K562 (cell line): Measurements from ENCODE around the gene MRNIP. TPM values are rescaled to one million over a fixed set of nuclear protein-coding genes. Genes with fewer than 3 reads are reported as not detected.
A peak's percentile ranks its signal among the peaks of the same experiment; 100 is the strongest.

Source experiments
- TEAD1 ChIP-seq, 2 experiments: fragments of 450-650 bp in 1 of 2; sonication (generic) in 1 of 2; formaldehyde crosslinking; IDR thresholded peaks; 2 replicates each; pipeline versions ENCODE4 v1.4.0 to v1.8.0; 2020 to 2022; ENCODE audit warnings: mild to moderate bottlenecking in 2 of 2, missing genetic modification reagents in 1 of 2
- ZNF239 ChIP-seq: fragments of 250-450 bp; sonication (Bioruptor Pico); IDR thresholded peaks from 2 replicates; pipeline ENCODE4 v1.4.0; 2020; ENCODE audit warnings: mild to moderate bottlenecking
- polyA plus RNA-seq, 8 experiments: library from polyadenylated mRNA; depleted of rRNA in 4 of 8; stranded (reverse) in 5 of 8; unstranded in 3 of 8; fragments of >200 nt; fragmentation: Nextera tagmentation in 2 of 8; fragmentation: Illumina TruSeq in 1 of 8; extraction: Ambion mirVana in 2 of 8; extraction: Trizol in 1 of 8; gene quantifications; 2 replicates each; pipeline versions ENCODE4 v1.2.1 to v1.2.3, GENCODE V29; 2011 to 2014; ENCODE audit warnings: inconsistent platforms in 1 of 8, missing spikeins in 1 of 8
- total RNA-seq, 7 experiments: library from RNA; depleted of rRNA in 6 of 7; stranded (reverse); fragments of >200 nt in 6 of 7; fragmentation: Illumina TruSeq in 2 of 7; extraction: Trizol in 2 of 7; gene quantifications; 2 replicates each; pipeline versions ENCODE4 v1.2.1 to v1.2.3, GENCODE V29; 2011 to 2021; ENCODE audit warnings: low replicate concordance in 1 of 7
- TF ChIP-seq, protein P1 (sequence below): fragments of 250-450 bp; sonication (Bioruptor Pico); IDR thresholded peaks from 2 replicates; pipeline ENCODE4 v1.5.0; 2021; ENCODE audit warnings: mild to moderate bottlenecking, moderate library complexity
- TF ChIP-seq, protein P2 (sequence below): fragments of 250-450 bp; sonication (Bioruptor Pico); IDR thresholded peaks from 2 replicates; pipeline ENCODE4 v1.9.0; 2021; ENCODE audit warnings: mild to moderate bottlenecking, inconsistent platforms

Gene MRNIP
- total and polyA plus RNA-seq, 9 of the 15 experiments (the other 6 are each of a cell fraction or from before 2014, with no cell fraction given): 3.6 to 39.0 (median 16.8) TPM

DNA sequence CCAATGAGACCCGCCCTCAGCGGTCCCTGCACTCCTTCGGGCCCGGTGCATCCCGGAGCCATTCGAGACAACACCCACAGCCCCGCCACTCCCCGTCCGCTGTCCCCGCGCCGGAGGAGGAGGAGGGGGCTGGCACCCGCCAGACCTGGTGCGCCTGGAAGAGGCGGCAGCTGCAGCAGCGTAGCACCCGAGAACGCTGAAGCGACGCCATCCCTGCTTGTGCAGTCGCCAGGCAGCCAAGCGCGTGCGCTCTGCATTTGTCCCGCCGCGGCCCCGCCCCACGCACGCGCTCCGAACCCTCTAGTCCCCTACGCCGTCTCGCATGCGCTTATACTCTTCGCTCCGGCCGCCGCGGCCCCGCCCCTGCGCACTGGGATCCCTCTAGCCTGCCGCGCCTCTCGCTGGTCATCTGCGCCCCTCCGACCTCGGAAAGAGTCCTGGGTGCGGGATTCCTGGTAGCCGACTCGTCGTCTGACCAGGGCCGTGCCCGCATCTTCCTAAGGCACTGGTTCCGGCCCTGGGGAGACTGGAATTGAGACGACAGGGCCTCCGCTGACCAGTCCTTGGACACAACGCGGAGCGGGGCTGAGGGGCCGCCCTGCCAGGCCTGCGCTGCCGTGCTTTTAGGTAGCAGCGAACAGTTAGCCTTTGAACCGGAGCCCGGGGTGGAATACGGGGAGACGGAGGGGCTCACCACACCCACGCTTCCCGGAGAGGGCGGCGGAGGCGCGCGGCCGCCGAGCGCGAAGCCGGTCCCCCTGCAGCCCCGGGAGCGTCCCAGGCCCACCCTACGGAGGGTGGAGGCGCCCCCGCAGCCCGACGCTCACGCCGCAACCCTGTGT, at the start of gene MRNIP (continued):
- no peak for TF ChIP-seq ZNF239 (CRISPR knock-in tag)
- TF ChIP-seq, protein P1, sequence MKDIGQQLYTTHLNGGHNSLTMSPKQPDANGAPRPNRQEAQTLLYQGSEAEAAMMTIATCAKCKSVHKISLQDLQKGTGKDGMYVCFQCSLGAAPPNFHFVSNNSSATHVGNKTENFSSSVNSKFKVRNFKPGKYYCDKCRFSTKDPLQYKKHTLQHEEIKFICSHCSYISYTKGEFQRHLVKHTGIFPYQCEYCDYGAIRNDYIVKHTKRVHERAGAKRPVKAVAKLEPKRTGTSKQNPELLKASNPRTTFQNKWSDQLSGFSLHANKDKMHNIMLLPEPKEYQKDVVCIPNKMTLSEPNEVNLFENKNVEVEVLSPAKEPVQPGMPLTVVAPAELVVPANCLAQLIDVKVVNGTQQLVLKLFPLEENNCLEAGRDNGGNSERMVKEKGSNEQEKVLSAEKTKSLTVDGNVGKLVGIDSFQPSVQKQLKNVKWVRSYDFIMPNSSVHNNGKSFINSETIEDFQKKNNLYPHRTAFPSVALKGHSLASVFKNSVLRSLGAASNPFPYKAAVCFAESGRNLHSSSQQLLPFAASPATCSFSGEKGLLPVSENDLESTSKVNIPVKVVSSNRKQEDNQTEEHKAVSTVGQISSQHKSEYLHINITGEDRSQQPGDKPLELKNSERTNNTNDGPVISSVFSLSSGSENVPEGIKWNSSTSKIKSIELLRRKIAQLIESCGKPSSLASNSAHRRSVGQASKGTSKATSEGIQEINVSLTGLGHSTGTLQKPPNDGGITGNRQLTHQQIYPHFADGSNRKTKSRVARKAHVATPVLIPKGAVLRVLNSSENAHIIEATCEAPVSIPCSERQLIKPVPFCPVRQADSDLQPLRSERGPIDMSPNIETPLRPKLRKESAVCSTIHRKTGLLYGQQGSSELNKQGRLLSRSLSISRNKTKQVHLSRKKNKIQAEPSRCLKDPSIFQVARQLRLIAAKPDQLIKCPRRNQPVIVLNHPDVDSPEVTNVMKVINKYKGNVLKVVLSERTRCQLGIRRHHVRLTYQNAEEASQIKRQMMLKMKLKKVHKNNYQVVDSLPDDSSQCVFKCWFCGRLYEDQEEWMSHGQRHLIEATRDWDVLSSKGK (CRISPR knock-in tag): no peak
- peak in 1 of 2 experiments; percentile 64; a peak in 1 of 4 replicates for TF ChIP-seq TEAD1 (CRISPR knock-in tag; IDR thresholded peaks at IDR 0.05)
- TF ChIP-seq, protein P2, sequence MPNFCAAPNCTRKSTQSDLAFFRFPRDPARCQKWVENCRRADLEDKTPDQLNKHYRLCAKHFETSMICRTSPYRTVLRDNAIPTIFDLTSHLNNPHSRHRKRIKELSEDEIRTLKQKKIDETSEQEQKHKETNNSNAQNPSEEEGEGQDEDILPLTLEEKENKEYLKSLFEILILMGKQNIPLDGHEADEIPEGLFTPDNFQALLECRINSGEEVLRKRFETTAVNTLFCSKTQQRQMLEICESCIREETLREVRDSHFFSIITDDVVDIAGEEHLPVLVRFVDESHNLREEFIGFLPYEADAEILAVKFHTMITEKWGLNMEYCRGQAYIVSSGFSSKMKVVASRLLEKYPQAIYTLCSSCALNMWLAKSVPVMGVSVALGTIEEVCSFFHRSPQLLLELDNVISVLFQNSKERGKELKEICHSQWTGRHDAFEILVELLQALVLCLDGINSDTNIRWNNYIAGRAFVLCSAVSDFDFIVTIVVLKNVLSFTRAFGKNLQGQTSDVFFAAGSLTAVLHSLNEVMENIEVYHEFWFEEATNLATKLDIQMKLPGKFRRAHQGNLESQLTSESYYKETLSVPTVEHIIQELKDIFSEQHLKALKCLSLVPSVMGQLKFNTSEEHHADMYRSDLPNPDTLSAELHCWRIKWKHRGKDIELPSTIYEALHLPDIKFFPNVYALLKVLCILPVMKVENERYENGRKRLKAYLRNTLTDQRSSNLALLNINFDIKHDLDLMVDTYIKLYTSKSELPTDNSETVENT: 0 out of 2 replicates have a peak, but pooled peaks have one; percentile 34
